HepG2 (cell line): ENCODE measurements around the gene TSGA10IP.

Experiments used
- KLF13 ChIP-seq: sonication (generic); formaldehyde crosslinking; IDR thresholded peaks from 2 replicates; pipeline ENCODE4 v1.4.0; 2020; ENCODE audit warnings: mild to moderate bottlenecking, missing genetic modification reagents
- MAFK ChIP-seq, 2 experiments: IDR thresholded peaks in 1 of 2; conservative IDR thresholded peaks in 1 of 2; 2 replicates each; pipeline ENCODE4 v1.6.1; 2011; ENCODE audit warnings: improper control_type of control experiment in 2 of 2, low read length in 2 of 2
- POLR2A ChIP-seq, 2 experiments: IDR thresholded peaks; 2 replicates each; pipeline ENCODE4 v1.6.1; 2011; ENCODE audit warnings: low read depth in 2 of 2, low read length in 2 of 2, mild to moderate bottlenecking in 1 of 2, moderate library complexity in 1 of 2; ENCODE audit not compliant: insufficient read depth in 1 of 2
- SRSF4 ChIP-seq: fragments of 200-400 bp; formaldehyde crosslinking; IDR thresholded peaks from one replicate; pipeline ENCODE4 v1.6.1; 2018; ENCODE audit warnings: mild to moderate bottlenecking, low read depth, low read length, moderate library complexity; ENCODE audit not compliant: poor library complexity, severe bottlenecking
- ZFX ChIP-seq: sonication (generic); formaldehyde crosslinking; IDR thresholded peaks from 2 replicates; pipeline ENCODE4 v1.4.0; 2020; ENCODE audit warnings: mild to moderate bottlenecking, low read depth, missing genetic modification reagents, moderate library complexity
- ZNF224 ChIP-seq: sonication (generic); formaldehyde crosslinking; IDR thresholded peaks from 2 replicates; pipeline ENCODE4 v1.5.0; 2020; ENCODE audit warnings: mild to moderate bottlenecking, missing genetic modification reagents
- TF ChIP-seq, protein P1 (sequence below): IDR thresholded peaks from 2 replicates; pipeline ENCODE4 v1.6.1; 2016; ENCODE audit warnings: low read depth, borderline replicate concordance
- TF ChIP-seq, protein P2 (sequence below): sonication (generic); formaldehyde crosslinking; IDR thresholded peaks from 2 replicates; pipeline ENCODE4 v1.5.1; 2020; ENCODE audit warnings: mild to moderate bottlenecking, missing genetic modification reagents, moderate library complexity
- TF ChIP-seq, protein P3 (sequence below), 2 experiments: sonication (generic) in 1 of 2; formaldehyde crosslinking in 1 of 2; IDR thresholded peaks; 2 replicates each; pipeline versions ENCODE4 v1.5.1 to v1.6.1; 2011 to 2020; ENCODE audit warnings: borderline replicate concordance in 1 of 2, low read depth in 1 of 2, low read length in 1 of 2, mild to moderate bottlenecking in 1 of 2, missing genetic modification reagents in 1 of 2, moderate library complexity in 1 of 2

DNA sequence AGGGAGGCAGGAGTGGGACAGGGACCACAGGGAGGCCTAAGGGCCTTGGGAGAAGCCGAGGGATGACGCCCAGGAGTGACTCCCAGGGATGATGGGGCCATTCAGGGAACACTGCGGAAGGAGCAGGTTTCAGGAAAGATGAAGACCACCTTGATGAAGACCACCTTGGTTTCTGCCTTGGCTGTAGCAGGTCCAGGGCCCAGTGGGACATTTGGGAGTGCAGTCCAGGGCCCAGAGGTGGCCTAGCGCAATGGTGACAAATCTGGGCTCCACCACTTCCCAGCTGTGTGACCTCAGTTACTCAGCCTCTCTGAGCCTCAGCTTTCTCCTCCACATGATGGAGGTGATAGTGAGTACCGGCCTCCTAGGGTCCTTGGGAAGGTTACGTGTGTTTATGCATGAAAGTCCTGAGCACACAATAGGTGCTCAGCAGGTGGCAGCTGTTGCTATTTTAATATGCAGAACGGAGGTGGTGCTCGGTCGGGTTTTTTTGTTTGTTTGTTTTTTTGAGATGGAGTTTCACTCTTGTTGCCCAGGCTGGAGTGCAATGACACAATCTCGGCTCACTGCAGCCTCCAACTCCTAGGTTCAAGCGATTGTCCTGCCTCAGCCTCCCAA, 770 bp downstream of the TSGA10IP start:
- TF ChIP-seq KLF13 (no peak), ZFX (CRISPR knock-in tag) (no peak), ZNF224 (CRISPR knock-in tag) (no peak), POLR2A (IDR thresholded peaks at IDR 0.05; ENCODE audit: insufficient read depth in 1 of 2, low read depth in 2 of 2, low read length in 2 of 2) (no peak), SRSF4 (no peak), MAFK (conservative IDR thresholded peaks at IDR 0.05 in 1 of 2, IDR thresholded peaks at IDR 0.05 in 1 of 2; ENCODE audit: low read length in 2 of 2) (no peak)
- TF ChIP-seq, protein P1, sequence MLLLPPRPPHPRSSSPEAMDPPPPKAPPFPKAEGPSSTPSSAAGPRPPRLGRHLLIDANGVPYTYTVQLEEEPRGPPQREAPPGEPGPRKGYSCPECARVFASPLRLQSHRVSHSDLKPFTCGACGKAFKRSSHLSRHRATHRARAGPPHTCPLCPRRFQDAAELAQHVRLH (CRISPR knock-in tag) = no peak
- TF ChIP-seq, protein P2, sequence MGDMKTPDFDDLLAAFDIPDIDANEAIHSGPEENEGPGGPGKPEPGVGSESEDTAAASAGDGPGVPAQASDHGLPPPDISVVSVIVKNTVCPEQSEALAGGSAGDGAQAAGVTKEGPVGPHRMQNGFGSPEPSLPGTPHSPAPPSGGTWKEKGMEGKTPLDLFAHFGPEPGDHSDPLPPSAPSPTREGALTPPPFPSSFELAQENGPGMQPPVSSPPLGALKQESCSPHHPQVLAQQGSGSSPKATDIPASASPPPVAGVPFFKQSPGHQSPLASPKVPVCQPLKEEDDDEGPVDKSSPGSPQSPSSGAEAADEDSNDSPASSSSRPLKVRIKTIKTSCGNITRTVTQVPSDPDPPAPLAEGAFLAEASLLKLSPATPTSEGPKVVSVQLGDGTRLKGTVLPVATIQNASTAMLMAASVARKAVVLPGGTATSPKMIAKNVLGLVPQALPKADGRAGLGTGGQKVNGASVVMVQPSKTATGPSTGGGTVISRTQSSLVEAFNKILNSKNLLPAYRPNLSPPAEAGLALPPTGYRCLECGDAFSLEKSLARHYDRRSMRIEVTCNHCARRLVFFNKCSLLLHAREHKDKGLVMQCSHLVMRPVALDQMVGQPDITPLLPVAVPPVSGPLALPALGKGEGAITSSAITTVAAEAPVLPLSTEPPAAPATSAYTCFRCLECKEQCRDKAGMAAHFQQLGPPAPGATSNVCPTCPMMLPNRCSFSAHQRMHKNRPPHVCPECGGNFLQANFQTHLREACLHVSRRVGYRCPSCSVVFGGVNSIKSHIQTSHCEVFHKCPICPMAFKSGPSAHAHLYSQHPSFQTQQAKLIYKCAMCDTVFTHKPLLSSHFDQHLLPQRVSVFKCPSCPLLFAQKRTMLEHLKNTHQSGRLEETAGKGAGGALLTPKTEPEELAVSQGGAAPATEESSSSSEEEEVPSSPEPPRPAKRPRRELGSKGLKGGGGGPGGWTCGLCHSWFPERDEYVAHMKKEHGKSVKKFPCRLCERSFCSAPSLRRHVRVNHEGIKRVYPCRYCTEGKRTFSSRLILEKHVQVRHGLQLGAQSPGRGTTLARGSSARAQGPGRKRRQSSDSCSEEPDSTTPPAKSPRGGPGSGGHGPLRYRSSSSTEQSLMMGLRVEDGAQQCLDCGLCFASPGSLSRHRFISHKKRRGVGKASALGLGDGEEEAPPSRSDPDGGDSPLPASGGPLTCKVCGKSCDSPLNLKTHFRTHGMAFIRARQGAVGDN (CRISPR knock-in tag) = no peak
- TF ChIP-seq, protein P3, sequence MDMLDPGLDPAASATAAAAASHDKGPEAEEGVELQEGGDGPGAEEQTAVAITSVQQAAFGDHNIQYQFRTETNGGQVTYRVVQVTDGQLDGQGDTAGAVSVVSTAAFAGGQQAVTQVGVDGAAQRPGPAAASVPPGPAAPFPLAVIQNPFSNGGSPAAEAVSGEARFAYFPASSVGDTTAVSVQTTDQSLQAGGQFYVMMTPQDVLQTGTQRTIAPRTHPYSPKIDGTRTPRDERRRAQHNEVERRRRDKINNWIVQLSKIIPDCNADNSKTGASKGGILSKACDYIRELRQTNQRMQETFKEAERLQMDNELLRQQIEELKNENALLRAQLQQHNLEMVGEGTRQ (IDR thresholded peaks at IDR 0.05; ENCODE audit: low read depth, low read length) = no peak
- TF ChIP-seq, protein P3 (CRISPR knock-in tag; IDR thresholded peaks at IDR 0.05; ENCODE audit: borderline replicate concordance) = no peak
